PC-3 (cell line): ENCODE measurements around the gene PRTFDC1. TPM values are rescaled to one million over a fixed set of nuclear protein-coding genes. Genes with fewer than 3 reads are reported as not detected.
A peak's percentile ranks its signal among the peaks of the same experiment; 100 is the strongest.

ENCODE experiments used
- ATAC-seq: fragments of 200-7000 bp; cut with Tn5 transposase; 2 replicates; pipeline ENCODE4 v1.9.1; 2020; ENCODE audit warnings: mild to moderate bottlenecking, moderate library complexity
- BruUV-seq: library from RNA; stranded (reverse); fragments of 400-500 nt; replicated peaks from 2 replicates; lab custom pipeline; 2021; lab: Mats Ljungman, UMichigan
- CTCF ChIA-PET: fragments of 300-600 bp; sonication (Branson Sonifier 250); formaldehyde crosslinking; loops from one replicate; lab custom pipeline; 2022; ENCODE audit warnings: antibody characterized with exemption; lab: Charles Lee
- POLR2A ChIA-PET: fragments of 300-600 bp; sonication (Branson Sonifier 250); formaldehyde crosslinking; loops from one replicate; lab custom pipeline; 2022; ENCODE audit warnings: antibody characterized with exemption; ENCODE audit not compliant: unreplicated experiment; lab: Charles Lee
- DNase-seq: peaks from one replicate; pipeline ENCODE4 v3.0.0-alpha.2; 2015
- H2AFZ ChIP-seq: fragments of 300-600 bp; sonication (generic); 2 replicates; pipeline ENCODE4 v1.6.0; 2016; ENCODE audit warnings: antibody characterized with exemption, low read length
- H3F3A ChIP-seq: fragments of 300-600 bp; sonication (generic); one replicate; pipeline ENCODE4 v1.6.0; 2017; ENCODE audit warnings: antibody characterized with exemption, low read length, control low read depth, mild to moderate bottlenecking; ENCODE audit not compliant: unreplicated experiment
- H3K27ac ChIP-seq: fragments of 300-600 bp; sonication (generic); 2 replicates; pipeline ENCODE4 v1.5.1; 2016; ENCODE audit warnings: mild to moderate bottlenecking, low read length
- H3K27me3 ChIP-seq: fragments of 300-600 bp; sonication (generic); 2 replicates; pipeline ENCODE4 v1.6.1; 2016; ENCODE audit warnings: low read length, mixed read lengths
- H3K36me3 ChIP-seq: fragments of 300-600 bp; sonication (generic); 2 replicates; pipeline ENCODE4 v1.6.1; 2016; ENCODE audit warnings: low read depth, mixed run types, low read length, mixed read lengths
- H3K4me1 ChIP-seq: fragments of 300-600 bp; sonication (generic); 2 replicates; pipeline ENCODE4 v1.5.1; 2016; ENCODE audit warnings: low read length; ENCODE audit not compliant: insufficient read depth
- H3K4me2 ChIP-seq: fragments of 300-600 bp; sonication (generic); 2 replicates; pipeline ENCODE4 v1.6.0; 2016; ENCODE audit warnings: low read length
- H3K4me3 ChIP-seq: fragments of 300-600 bp; sonication (generic); 2 replicates; pipeline ENCODE4 v1.5.1; 2016; ENCODE audit warnings: mild to moderate bottlenecking, low read length, mixed read lengths
- H3K79me2 ChIP-seq: fragments of 300-600 bp; sonication (generic); 2 replicates; pipeline ENCODE4 v1.6.1; 2017; ENCODE audit warnings: low read length, mixed read lengths
- H3K9ac ChIP-seq: fragments of 300-600 bp; sonication (generic); 2 replicates; pipeline ENCODE4 v1.6.0; 2016; ENCODE audit warnings: mild to moderate bottlenecking, low read length
- H3K9me2 ChIP-seq: fragments of 300-600 bp; sonication (generic); replicated peaks from 2 replicates; pipeline ENCODE4 v1.6.1; 2016; ENCODE audit warnings: mixed run types, low read length, mixed read lengths
- H3K9me3 ChIP-seq: fragments of 300-600 bp; sonication (generic); 2 replicates; pipeline ENCODE4 v1.6.1; 2016; ENCODE audit warnings: low read length, mixed read lengths
- H4K20me1 ChIP-seq: fragments of 300-600 bp; sonication (generic); 2 replicates; pipeline ENCODE4 v1.6.1; 2016; ENCODE audit warnings: low read length, mixed read lengths
- CTCF ChIP-seq: fragments of 300-600 bp; sonication (generic); conservative IDR thresholded peaks from 2 replicates; pipeline ENCODE4 v1.5.1; 2017; ENCODE audit warnings: antibody characterized with exemption, low read depth, mild to moderate bottlenecking, low read length
- EZH2 ChIP-seq: fragments of 300-600 bp; sonication (generic); IDR thresholded peaks from one replicate; pipeline ENCODE4 v1.6.1; 2017; ENCODE audit warnings: antibody characterized with exemption, mild to moderate bottlenecking, low read length; ENCODE audit not compliant: unreplicated experiment
- EZH2phosphoT487 ChIP-seq: fragments of 300-600 bp; sonication (generic); IDR thresholded peaks from 2 replicates; pipeline ENCODE4 v1.6.1; 2018; ENCODE audit warnings: mild to moderate bottlenecking, antibody characterized with exemption, low read length, borderline replicate concordance
- intact Hi-C: fragments of 100-400 bp; cut with micrococcal nuclease; formaldehyde crosslinking; loops from 2 replicates; pipeline ENCODE4 v1.9.0; 2023
- total RNA-seq: library from RNA; depleted of rRNA; stranded (reverse); fragments of >200 nt; gene quantifications from 2 replicates; pipeline ENCODE4 v1.2.3, GENCODE V29; 2014

The PRTFDC1 gene
- total RNA-seq, 1 experiment from 2014 or later, result 10.2 TPM

GRCh38 chr10:24947304-24948097 lies 4.9 kb downstream of the PRTFDC1 start:
- H3F3A ChIP-seq, result no peaks in the 10 kb centered on the region
- no peak overlapping the region for H3K4me3 ChIP-seq
- peak; percentile 67 for DNase-seq
- H3K9me3 ChIP-seq, result no peaks in the 10 kb centered on the region
- BruUV-seq, result no TSS peak
- intact Hi-C loops, result loop anchor here (2.0 to 5.0 kb wide), 3 partner anchors 80 to 223 kb away; no protein-coding TSS in a partner anchor
- no peak overlapping the region for H2AFZ ChIP-seq
- peaks cover 42% of the 10 kb centered on the region for H3K4me1 ChIP-seq
- CTCF ChIA-PET, result interaction anchor here (0.6 to 0.7 kb wide), 2 partner anchors 99 to 220 kb away, joined by 3 to 4 read pairs; no protein-coding TSS in a partner anchor
- ATAC-seq, result peak; percentile 71
- H3K9ac ChIP-seq, result peak overlapping the region; percentile 42; the same call in 1 of the 2 replicates
- H4K20me1 ChIP-seq, result no peaks in the 10 kb centered on the region
- no peaks in the 10 kb centered on the region for H3K79me2 ChIP-seq
- POLR2A ChIA-PET, result no interaction called here
- H3K9me2 ChIP-seq, result no peaks in the 10 kb centered on the region
- no peaks in the 10 kb centered on the region for H3K36me3 ChIP-seq
- TF ChIP-seq CTCF, result no peak
- TF ChIP-seq EZH2phosphoT487, result no peak
- TF ChIP-seq EZH2, result no peak
- peak overlapping the region; percentile 83 for H3K27ac ChIP-seq
- H3K4me2 ChIP-seq, result peak overlapping the region; percentile 63
- H3K27me3 ChIP-seq, result no peaks in the 10 kb centered on the region

GRCh38 chr10:24944512-24945255 lies 7.7 kb downstream of the PRTFDC1 start:
- intact Hi-C loops, result loop anchor here (5.0 kb wide), 2 partner anchors 77 to 97 kb away; no protein-coding TSS in a partner anchor
- ChIA-PET POLR2A (no interaction called here), CTCF (interaction anchor here (0.6 to 0.7 kb wide), 2 partner anchors 220 to 298 kb away, joined by 3 read pairs; no protein-coding TSS in a partner anchor)
- no peak overlapping the region for H3K4me3 ChIP-seq
- DNase-seq, result peak; percentile 83
- peak overlapping the region; percentile 45 for H3K27ac ChIP-seq
- no peaks in the 10 kb centered on the region for H3F3A ChIP-seq
- H3K9ac ChIP-seq, result no peak overlapping the region
- H4K20me1 ChIP-seq, result no peaks in the 10 kb centered on the region
- no peaks in the 10 kb centered on the region for H3K36me3 ChIP-seq
- no peak overlapping the region for H2AFZ ChIP-seq
- TF ChIP-seq EZH2, result no peak
- TF ChIP-seq CTCF, result peak; percentile 54
- no peak for TF ChIP-seq EZH2phosphoT487
- H3K9me2 ChIP-seq, result no peaks in the 10 kb centered on the region
- no peaks in the 10 kb centered on the region for H3K79me2 ChIP-seq
- peaks cover 33% of the 10 kb centered on the region for H3K4me1 ChIP-seq
- H3K4me2 ChIP-seq, result no peak overlapping the region
- no peaks in the 10 kb centered on the region for H3K9me3 ChIP-seq
- peak; percentile 82 for ATAC-seq
- BruUV-seq, result no TSS peak
- no peaks in the 10 kb centered on the region for H3K27me3 ChIP-seq
